NB4 (cell line): ENCODE results near the gene EXOC8.

ENCODE experiments used
- DNase-seq: peaks from one replicate; pipeline ENCODE4 v3.0.0; 2010; ENCODE audit warnings: low read depth
- H3K4me3 ChIP-seq: one replicate; pipeline ENCODE4 v1.5.1; 2011; ENCODE audit warnings: mild to moderate bottlenecking, low read depth, low read length, moderate library complexity
- CTCF ChIP-seq: IDR thresholded peaks from one replicate; pipeline ENCODE4 v1.5.1; 2012; ENCODE audit warnings: low read depth, low read length
- MAX ChIP-seq: IDR thresholded peaks from 2 replicates; pipeline ENCODE4 v1.6.1; 2011; ENCODE audit warnings: low read depth, low read length
- MYC ChIP-seq: IDR thresholded peaks from 2 replicates; pipeline ENCODE4 v1.6.1; 2011; ENCODE audit warnings: low read depth, low read length
- POLR2A ChIP-seq: IDR thresholded peaks from 2 replicates; pipeline ENCODE4 v1.6.1; 2011; ENCODE audit warnings: mild to moderate bottlenecking; ENCODE audit not compliant: insufficient read length; ENCODE audit errors: extremely low read depth

EXOC8 gene

GRCh38 chr1:231382426-231382825, 44.8 kb upstream of the EXOC8 start:
- DNase-seq: no peak
- no peak overlapping the region for H3K4me3 ChIP-seq
- TF ChIP-seq MAX (no peak), CTCF (no peak), POLR2A (no peak), MYC (no peak)

- TF ChIP-seq MYC (no peak), POLR2A (no peak), MAX (no peak), CTCF (no peak)
Measured at GRCh38 chr1:231381729-231382128, 44.1 kb upstream of the EXOC8 start.

GRCh38 chr1:231376875-231377549, 39.4 kb upstream of the EXOC8 start:
- no peak overlapping the region for H3K4me3 ChIP-seq
- TF ChIP-seq MAX (no peak), POLR2A (no peak), MYC (no peak), CTCF (no peak)
- no peak for DNase-seq

More at GRCh38 chr1:231381729-231382128, 44.1 kb upstream of the EXOC8 start:
- H3K4me3 ChIP-seq: no peak overlapping the region
- no peak for DNase-seq

GRCh38 chr1:231376101-231376500, 38.4 kb upstream of the EXOC8 start:
- DNase-seq: no peak
- H3K4me3 ChIP-seq: no peak overlapping the region
- no peak for TF ChIP-seq POLR2A
- TF ChIP-seq MYC: no peak
- no peak for TF ChIP-seq MAX
- no peak for TF ChIP-seq CTCF

- no peak for TF ChIP-seq POLR2A
- TF ChIP-seq MYC: no peak
- no peak for TF ChIP-seq CTCF
- no peak for TF ChIP-seq MAX
- no peak for DNase-seq
- H3K4me3 ChIP-seq: no peak overlapping the region
Measured at GRCh38 chr1:231374394-231374793, 36.7 kb upstream of the EXOC8 start.
